Panc1 (cell line): ENCODE measurements around the gene TIAM2. TPM values are rescaled to one million over a fixed set of nuclear protein-coding genes. Genes with fewer than 3 reads are reported as not detected.

Experiments
- ATAC-seq: fragments of 200-7000 bp; cut with Tn5 transposase; 2 replicates; pipeline ENCODE4 v1.9.1; 2020; ENCODE audit warnings: mild to moderate bottlenecking, moderate library complexity
- BruUV-seq: library from RNA; stranded (reverse); fragments of 400-500 nt; replicated peaks from 2 replicates; lab custom pipeline; 2021; lab: Mats Ljungman, UMichigan
- CTCF ChIA-PET: fragments of 300-600 bp; sonication (Branson Sonifier 250); formaldehyde crosslinking; loops from one replicate; lab custom pipeline; 2022; ENCODE audit warnings: antibody characterized with exemption; lab: Charles Lee
- POLR2A ChIA-PET: fragments of 300-600 bp; sonication (Branson Sonifier 250); formaldehyde crosslinking; loops from one replicate; lab custom pipeline; 2022; ENCODE audit warnings: antibody characterized with exemption; lab: Charles Lee
- DNase-seq: peaks from one replicate; pipeline ENCODE4 v3.0.0-alpha.2; 2010; ENCODE audit warnings: low read depth, low spot score
- H3K27ac ChIP-seq: 2 replicates; pipeline ENCODE4 v1.5.1; 2011; ENCODE audit warnings: mild to moderate bottlenecking, low read length, inconsistent platforms
- H3K27me3 ChIP-seq: fragments of 200-500 bp; sonication (Bioruptor generic); 2 replicates; pipeline ENCODE4 v1.6.0; 2014; ENCODE audit warnings: low read length, inconsistent platforms; ENCODE audit not compliant: control insufficient read depth, insufficient read depth
- H3K36me3 ChIP-seq: fragments of 200-500 bp; sonication (Bioruptor generic); 2 replicates; pipeline ENCODE4 v1.5.1; 2014; ENCODE audit warnings: inconsistent platforms, mild to moderate bottlenecking, low read length, moderate library complexity; ENCODE audit not compliant: control insufficient read depth, insufficient read depth
- H3K4me1 ChIP-seq: 2 replicates; pipeline ENCODE4 v1.5.1; 2011; ENCODE audit warnings: inconsistent platforms, mild to moderate bottlenecking, low read length, moderate library complexity; ENCODE audit not compliant: control insufficient read depth, insufficient read depth
- H3K4me3 ChIP-seq, 2 experiments: 2 replicates each; pipeline ENCODE4 v1.5.1; 2011 to 2012; ENCODE audit warnings: low read depth in 2 of 2, low read length in 2 of 2, mild to moderate bottlenecking in 2 of 2, inconsistent platforms in 1 of 2, moderate library complexity in 1 of 2
- H3K9me3 ChIP-seq: fragments of 200-500 bp; sonication (Bioruptor generic); 2 replicates; pipeline ENCODE4 v1.5.1; 2014; ENCODE audit warnings: low read depth, mild to moderate bottlenecking, inconsistent platforms, low read length, moderate library complexity; ENCODE audit not compliant: control insufficient read depth, insufficient read depth
- POLR2AphosphoS5 ChIP-seq: IDR thresholded peaks from 2 replicates; pipeline ENCODE4 v1.6.1; 2012; ENCODE audit warnings: mild to moderate bottlenecking, low read depth, low read length, moderate library complexity
- SIN3A ChIP-seq: IDR thresholded peaks from 2 replicates; pipeline ENCODE4 v1.6.1; 2012; ENCODE audit warnings: low read depth, mild to moderate bottlenecking, low read length, moderate library complexity, borderline replicate concordance; ENCODE audit not compliant: insufficient read depth
- TCF7L2 ChIP-seq: IDR thresholded peaks from 2 replicates; pipeline ENCODE4 v1.6.1; 2011; ENCODE audit warnings: mild to moderate bottlenecking, low read depth, low read length, inconsistent platforms
- in situ Hi-C: cut with HindIII; loops from 2 replicates; pipeline ENCODE4 v1.10.0; 2016; ENCODE audit warnings: low sequenced_read_pairs, low pct_unique_long_range_greater_than_20kb
- intact Hi-C: fragments of 100-400 bp; cut with micrococcal nuclease; formaldehyde crosslinking; loops from one replicate; pipeline ENCODE4 v1.10.0; 2022; ENCODE audit not compliant: unreplicated experiment
- total RNA-seq: library from RNA; stranded (reverse); gene quantifications from one replicate; pipeline ENCODE4 v1.2.1, GENCODE V29; 2021; ENCODE audit not compliant: unreplicated experiment
- TF ChIP-seq, protein P1 (sequence below), 2 experiments: IDR thresholded peaks; 2 replicates each; pipeline ENCODE4 v1.6.1; 2011 to 2012; ENCODE audit warnings: low read depth in 2 of 2, control low read depth in 1 of 2, low read length in 1 of 2, mild to moderate bottlenecking in 1 of 2, moderate library complexity in 1 of 2; ENCODE audit not compliant: insufficient read depth in 1 of 2
- TF ChIP-seq, protein P2 (sequence below): fragments of 450-650 bp; IDR thresholded peaks from 2 replicates; pipeline ENCODE4 v1.5.1; 2017; ENCODE audit warnings: mild to moderate bottlenecking

TIAM2 gene
- total RNA-seq, 1 experiment from 2014 or later: 14.9 TPM

DNA sequence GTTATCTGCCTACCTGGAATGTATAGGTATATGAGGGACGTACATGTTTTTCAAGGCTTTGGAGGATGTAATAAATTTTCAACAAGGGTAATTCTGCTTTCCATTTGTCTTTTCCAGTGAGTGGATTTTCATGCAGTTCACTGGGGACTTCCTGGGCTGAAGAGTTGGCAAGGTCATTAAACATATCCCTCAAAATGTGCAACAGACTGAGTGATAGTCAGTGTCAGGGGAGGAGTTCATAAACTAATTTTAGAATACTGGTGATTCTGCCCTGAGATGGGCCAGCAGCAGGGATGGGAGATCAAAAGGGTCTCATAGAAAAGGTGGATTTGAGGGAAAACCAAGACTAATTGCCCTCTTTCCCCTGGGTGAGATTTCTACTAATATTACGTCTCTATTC lies 146.4 kb downstream of the TIAM2 start:
- POLR2A ChIA-PET: no interaction called here
- CTCF ChIA-PET: no interaction called here
- BruUV-seq: no TSS peak

DNA sequence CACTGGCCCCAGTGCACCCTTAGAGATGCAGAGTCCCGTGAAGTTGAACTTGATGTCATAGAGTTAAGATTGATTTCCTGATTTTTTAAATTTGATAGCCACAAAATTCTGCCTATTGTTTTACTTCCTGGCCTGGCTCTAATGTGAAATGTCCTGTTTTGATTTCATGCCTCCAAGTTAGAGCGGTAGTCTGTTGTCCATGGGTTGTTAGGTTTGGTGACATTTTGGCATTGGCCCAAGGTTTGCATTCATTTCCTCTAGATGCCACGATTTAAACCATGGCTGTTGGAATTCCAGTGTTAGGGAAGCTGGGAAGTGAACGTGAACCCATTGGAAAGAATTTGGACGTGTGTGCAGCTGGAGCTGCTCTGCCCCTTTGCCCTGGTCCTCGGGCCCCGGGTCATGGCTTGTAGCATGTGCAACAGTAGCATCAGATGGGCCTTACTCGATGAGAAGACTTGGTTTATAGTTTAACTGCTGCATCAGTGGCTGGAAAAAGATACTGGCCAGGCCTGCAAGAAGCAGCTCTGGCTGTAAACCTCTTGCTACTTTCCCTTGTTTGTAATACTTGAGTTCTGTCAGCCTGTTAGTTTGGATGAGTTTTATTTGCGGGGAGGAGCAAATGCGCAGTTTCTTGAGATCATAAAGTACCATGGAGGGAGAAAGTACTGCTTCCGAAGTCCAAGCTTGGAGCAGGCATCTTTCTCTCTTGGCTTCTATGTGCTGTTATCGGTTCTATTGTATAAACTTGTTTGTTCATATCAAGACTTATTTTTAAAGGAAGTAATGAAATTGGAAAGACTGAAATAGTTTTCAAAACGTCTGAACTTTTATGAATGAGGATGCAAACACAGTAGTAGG lies 147.3 kb downstream of the TIAM2 start:
- Histone ChIP-seq H3K27ac (peak overlapping the region; percentile 46), H3K36me3 (no peaks in the 10 kb centered on the region), H3K4me3 (peak overlapping the region in 1 of 2 experiments; percentile 29; a peak in 2 of 4 replicates), H3K27me3 (no peaks in the 10 kb centered on the region), H3K9me3 (no peaks in the 10 kb centered on the region), H3K4me1 (peaks cover 16% of the 10 kb centered on the region)
- intact Hi-C loops (no loop called here), in situ Hi-C loops (no loop called here)
- DNase-seq (no peak), ATAC-seq (peak; percentile 67)
- TF ChIP-seq SIN3A (no peak), POLR2AphosphoS5 (no peak), TCF7L2 (no peak)
- TF ChIP-seq, protein P1, sequence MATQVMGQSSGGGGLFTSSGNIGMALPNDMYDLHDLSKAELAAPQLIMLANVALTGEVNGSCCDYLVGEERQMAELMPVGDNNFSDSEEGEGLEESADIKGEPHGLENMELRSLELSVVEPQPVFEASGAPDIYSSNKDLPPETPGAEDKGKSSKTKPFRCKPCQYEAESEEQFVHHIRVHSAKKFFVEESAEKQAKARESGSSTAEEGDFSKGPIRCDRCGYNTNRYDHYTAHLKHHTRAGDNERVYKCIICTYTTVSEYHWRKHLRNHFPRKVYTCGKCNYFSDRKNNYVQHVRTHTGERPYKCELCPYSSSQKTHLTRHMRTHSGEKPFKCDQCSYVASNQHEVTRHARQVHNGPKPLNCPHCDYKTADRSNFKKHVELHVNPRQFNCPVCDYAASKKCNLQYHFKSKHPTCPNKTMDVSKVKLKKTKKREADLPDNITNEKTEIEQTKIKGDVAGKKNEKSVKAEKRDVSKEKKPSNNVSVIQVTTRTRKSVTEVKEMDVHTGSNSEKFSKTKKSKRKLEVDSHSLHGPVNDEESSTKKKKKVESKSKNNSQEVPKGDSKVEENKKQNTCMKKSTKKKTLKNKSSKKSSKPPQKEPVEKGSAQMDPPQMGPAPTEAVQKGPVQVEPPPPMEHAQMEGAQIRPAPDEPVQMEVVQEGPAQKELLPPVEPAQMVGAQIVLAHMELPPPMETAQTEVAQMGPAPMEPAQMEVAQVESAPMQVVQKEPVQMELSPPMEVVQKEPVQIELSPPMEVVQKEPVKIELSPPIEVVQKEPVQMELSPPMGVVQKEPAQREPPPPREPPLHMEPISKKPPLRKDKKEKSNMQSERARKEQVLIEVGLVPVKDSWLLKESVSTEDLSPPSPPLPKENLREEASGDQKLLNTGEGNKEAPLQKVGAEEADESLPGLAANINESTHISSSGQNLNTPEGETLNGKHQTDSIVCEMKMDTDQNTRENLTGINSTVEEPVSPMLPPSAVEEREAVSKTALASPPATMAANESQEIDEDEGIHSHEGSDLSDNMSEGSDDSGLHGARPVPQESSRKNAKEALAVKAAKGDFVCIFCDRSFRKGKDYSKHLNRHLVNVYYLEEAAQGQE (IDR thresholded peaks at IDR 0.05; ENCODE audit: insufficient read depth in 1 of 2, low read depth in 2 of 2, low read length in 1 of 2): no peak
- TF ChIP-seq, protein P2, sequence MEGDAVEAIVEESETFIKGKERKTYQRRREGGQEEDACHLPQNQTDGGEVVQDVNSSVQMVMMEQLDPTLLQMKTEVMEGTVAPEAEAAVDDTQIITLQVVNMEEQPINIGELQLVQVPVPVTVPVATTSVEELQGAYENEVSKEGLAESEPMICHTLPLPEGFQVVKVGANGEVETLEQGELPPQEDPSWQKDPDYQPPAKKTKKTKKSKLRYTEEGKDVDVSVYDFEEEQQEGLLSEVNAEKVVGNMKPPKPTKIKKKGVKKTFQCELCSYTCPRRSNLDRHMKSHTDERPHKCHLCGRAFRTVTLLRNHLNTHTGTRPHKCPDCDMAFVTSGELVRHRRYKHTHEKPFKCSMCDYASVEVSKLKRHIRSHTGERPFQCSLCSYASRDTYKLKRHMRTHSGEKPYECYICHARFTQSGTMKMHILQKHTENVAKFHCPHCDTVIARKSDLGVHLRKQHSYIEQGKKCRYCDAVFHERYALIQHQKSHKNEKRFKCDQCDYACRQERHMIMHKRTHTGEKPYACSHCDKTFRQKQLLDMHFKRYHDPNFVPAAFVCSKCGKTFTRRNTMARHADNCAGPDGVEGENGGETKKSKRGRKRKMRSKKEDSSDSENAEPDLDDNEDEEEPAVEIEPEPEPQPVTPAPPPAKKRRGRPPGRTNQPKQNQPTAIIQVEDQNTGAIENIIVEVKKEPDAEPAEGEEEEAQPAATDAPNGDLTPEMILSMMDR: no peak
- BruUV-seq: no TSS peak
- ChIA-PET CTCF (no interaction called here), POLR2A (no interaction called here)

More for the DNA sequence above, 146.4 kb downstream of the TIAM2 start:
- intact Hi-C loops: no loop called here
- Histone ChIP-seq H3K4me3 (no peak overlapping the region), H3K27ac (no peak overlapping the region), H3K27me3 (no peaks in the 10 kb centered on the region), H3K9me3 (no peaks in the 10 kb centered on the region), H3K36me3 (no peaks in the 10 kb centered on the region), H3K4me1 (peaks cover 20% of the 10 kb centered on the region)
- DNase-seq: no peak
- TF ChIP-seq POLR2AphosphoS5: no peak
- TF ChIP-seq SIN3A: no peak
- TF ChIP-seq, protein P1 (IDR thresholded peaks at IDR 0.05; ENCODE audit: insufficient read depth in 1 of 2, low read depth in 2 of 2, low read length in 1 of 2): no peak
- TF ChIP-seq TCF7L2: no peak
- TF ChIP-seq, protein P2: no peak
- in situ Hi-C loops: no loop called here
- ATAC-seq: no peak
